Fibroblast of villous mesenchyme (primary cell): ENCODE measurements around the gene FNDC8. TPM values are rescaled to one million over a fixed set of nuclear protein-coding genes. Genes with fewer than 3 reads are reported as not detected.
A peak's percentile ranks its signal among the peaks of the same experiment; 100 is the strongest.
"Not testable (repeated sequence)": the region's sequence is repeated elsewhere in the genome, so short reads cannot be mapped to it uniquely, and the experiment has no call there.

Source experiments
- DNase-seq: peaks from one replicate; pipeline ENCODE4 v3.0.0-alpha.2; 2010; ENCODE audit warnings: low read depth
- H3K4me3 ChIP-seq: 2 replicates; pipeline ENCODE4 v1.5.1; 2011; ENCODE audit warnings: low read depth, mild to moderate bottlenecking, low read length
- total RNA-seq: library from RNA; depleted of rRNA; stranded (reverse); fragments of >200 nt; gene quantifications from 2 replicates; pipeline ENCODE4 v1.2.3, GENCODE V29; 2012
- TF ChIP-seq, protein P1 (sequence below): IDR thresholded peaks from 2 replicates; pipeline ENCODE4 v1.5.1; 2012; ENCODE audit warnings: low read depth, mild to moderate bottlenecking, low read length; ENCODE audit not compliant: insufficient read depth

FNDC8 gene
- total RNA-seq, 1 donor = not detected

DNA sequence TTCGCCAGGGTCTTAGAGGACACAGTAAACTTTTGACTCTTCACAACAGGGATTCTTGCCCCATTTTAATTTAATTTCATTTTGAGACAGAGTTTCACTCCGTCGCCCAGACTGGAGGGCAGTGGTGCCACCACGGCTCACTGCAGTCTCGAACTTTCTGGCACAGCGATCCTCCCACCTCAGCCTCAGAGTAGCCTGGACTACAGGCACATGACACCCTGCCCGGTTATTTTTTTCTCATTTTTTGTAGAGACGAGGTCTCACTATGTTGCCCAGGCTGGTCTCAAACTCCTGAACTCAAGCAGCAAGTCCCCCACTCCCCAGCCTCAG lies 21.0 kb downstream of the FNDC8 start:
- H3K4me3 ChIP-seq = peak overlapping the region; percentile 93
- no peak for DNase-seq
- TF ChIP-seq, protein P1, sequence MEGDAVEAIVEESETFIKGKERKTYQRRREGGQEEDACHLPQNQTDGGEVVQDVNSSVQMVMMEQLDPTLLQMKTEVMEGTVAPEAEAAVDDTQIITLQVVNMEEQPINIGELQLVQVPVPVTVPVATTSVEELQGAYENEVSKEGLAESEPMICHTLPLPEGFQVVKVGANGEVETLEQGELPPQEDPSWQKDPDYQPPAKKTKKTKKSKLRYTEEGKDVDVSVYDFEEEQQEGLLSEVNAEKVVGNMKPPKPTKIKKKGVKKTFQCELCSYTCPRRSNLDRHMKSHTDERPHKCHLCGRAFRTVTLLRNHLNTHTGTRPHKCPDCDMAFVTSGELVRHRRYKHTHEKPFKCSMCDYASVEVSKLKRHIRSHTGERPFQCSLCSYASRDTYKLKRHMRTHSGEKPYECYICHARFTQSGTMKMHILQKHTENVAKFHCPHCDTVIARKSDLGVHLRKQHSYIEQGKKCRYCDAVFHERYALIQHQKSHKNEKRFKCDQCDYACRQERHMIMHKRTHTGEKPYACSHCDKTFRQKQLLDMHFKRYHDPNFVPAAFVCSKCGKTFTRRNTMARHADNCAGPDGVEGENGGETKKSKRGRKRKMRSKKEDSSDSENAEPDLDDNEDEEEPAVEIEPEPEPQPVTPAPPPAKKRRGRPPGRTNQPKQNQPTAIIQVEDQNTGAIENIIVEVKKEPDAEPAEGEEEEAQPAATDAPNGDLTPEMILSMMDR = no peak

DNA sequence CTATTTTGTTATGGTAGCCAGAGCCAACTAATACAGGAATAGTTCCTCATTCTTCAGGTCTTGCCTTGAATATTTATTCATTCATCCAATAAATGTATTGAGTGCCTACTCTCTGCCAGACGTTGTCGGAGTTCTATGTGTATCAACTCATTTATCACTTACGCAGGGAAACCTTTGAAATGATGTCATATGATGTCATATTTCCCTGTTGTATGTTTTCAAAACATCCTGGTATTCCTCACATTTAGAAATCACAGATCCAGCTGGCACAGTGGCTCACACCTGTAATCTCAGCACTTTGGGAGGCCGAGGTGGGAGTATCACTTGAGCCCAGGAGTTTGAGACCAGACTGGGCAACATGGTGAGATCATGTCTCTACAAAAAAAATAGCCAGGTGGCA lies 23.4 kb downstream of the FNDC8 start:
- DNase-seq = no peak
- H3K4me3 ChIP-seq = no peak overlapping the region
- TF ChIP-seq, protein P1 = no peak

DNA sequence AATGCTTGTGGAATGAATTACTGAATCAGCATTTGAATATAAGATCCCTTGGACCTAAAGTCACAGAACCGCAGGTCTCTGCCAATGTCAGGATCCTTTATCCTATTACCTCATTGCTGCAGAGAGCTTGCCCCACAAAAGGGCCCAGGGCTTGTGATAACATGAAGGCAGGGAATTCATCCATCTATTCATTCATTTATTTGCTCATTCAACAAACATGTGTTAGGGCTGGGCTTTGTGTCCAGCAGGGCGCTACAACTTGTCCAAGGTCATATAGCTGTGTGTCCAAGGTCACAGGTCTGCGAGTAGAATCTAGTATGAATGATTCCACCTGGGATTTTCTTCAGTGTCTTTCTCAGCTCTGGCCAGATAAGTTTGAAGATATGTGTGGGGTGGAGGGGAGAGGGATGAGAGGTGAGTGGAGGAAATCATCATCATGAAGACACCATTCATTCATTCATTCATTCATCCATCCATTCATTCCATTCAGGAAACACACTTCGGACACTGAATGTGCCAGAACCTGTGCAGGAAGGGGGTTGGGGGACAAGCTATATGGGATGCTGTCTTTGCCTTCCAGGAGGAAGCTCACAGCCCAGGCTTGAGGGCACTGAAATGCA lies 24.9 kb downstream of the FNDC8 start:
- no peak overlapping the region for H3K4me3 ChIP-seq
- DNase-seq = no peak
- TF ChIP-seq, protein P1 = no peak

DNA sequence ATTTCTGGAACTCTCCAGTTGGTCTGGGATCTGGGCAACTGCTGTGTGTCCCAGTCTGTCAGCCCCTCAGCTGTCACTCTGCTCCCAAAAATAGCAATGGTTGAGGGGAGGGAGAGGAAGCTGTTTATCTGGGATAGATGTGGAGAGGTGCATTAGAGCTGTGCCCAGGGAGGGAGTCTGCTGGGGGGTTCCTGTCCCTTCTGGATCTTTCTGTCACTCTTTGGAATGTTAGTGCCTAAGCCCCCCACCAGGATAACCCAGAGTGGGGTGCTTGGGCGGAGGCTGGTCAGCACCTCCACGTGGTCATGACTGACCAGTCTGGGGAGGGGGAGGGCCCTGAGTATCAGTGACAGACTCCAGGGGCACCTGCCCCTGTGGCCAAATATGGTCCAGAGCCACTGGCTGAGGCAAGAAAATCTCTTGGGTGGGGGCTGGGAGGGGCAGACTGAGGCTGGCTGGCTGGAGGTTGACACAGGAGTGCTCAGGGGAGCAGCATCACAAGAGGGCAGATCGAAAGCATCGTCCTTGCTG lies 26.0 kb downstream of the FNDC8 start, which contains the start of gene UNC45B:
Gene UNC45B (plus strand): TSS at position 443 of the 531 bp plus-strand sequence. CDS start 447 bp downstream, outside the sequence.
- no peak within 1 kb of the TSS for H3K4me3 ChIP-seq

DNA sequence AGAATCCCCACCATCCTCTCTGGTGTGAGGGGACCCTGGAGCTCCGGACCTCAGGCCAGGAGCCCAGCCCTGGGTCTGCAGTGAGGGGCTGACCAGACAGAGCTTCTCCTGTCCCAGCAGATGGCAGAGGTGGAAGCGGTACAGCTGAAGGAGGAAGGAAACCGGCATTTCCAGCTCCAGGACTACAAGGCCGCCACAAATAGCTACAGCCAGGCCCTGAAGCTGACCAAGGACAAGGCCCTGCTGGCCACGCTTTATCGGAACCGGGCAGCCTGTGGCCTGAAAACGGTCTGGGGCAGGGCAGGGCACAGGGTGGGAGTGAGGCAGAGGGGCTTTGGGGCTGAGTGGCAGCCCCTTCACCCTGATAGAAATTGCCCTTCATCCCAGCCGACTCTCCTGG lies 26.7 kb downstream of the FNDC8 start:
- DNase-seq = no peak
- TF ChIP-seq, protein P1 = no peak
- no peak overlapping the region for H3K4me3 ChIP-seq

More for the DNA sequence above, 26.0 kb downstream of the FNDC8 start, which contains the start of gene UNC45B:
- TF ChIP-seq, protein P1 = no peak
- DNase-seq = no peak

DNA sequence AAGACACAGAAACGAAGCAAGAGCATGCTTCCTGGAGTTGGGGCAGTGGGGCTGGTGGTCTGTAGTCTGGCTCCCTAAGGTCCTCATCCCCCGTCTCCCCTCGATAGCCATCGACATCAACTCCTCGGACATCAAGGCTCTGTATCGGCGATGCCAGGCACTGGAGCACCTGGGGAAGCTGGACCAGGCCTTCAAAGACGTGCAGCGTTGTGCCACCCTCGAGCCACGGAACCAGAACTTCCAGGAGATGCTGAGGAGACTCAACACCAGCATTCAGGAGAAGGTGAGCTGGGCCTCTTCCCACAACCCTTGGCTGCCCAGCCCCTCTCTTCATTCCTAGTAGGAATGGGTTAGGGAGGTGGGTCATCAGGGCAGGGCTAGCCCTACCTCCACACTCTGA lies 28.5 kb downstream of the FNDC8 start:
- no peak overlapping the region for H3K4me3 ChIP-seq
- no peak for DNase-seq
- TF ChIP-seq, protein P1 = no peak

DNA sequence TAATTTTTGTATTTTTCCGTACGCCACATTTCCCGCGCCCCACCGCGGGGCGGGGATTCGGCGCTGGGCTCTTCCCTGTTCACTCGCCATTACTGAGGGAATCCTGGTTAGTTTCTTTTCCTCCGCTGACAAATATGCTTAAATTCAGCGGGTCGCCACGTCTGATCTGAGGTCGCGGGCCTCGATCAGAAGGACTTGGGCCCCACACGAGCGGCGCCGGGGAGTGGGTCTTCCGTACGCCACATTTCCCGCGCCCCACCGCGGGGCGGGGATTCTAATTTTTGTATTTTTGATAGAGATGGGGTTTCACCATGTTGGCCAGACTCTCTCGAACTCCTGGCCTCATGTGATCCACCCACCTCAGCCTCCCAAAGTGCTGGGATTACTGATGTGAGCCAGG lies 29.7 kb downstream of the FNDC8 start:
- DNase-seq, H3K4me3 ChIP-seq: not testable (repeated sequence)
